ENCODE results near the gene PEPD.

The PEPD gene

DNA sequence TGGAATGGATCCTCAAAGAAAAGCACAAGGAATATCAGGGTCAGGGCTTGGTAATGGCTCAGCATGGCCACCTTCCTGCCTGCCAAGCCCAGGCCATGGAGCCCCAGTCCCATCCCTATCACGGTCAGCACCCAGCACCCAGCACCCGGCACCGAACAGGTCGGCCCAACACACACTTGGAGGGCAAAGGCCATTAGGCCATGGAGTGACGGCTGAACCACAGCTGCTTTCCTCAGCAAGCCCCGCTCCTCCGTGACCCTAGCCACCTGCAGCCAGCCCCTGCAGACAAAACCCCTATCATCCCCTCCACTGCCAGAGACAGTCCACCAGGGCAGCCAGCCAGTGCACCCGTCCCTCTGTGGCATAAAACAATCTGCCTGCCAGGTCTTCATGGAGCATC, 20.6 kb downstream of the PEPD start:
- no peak overlapping the region for H3K4me3 ChIP-seq (ENCODE audit: low read length)
- DNase-seq (ENCODE audit: low read depth) = no peak
- TF ChIP-seq, protein P1, sequence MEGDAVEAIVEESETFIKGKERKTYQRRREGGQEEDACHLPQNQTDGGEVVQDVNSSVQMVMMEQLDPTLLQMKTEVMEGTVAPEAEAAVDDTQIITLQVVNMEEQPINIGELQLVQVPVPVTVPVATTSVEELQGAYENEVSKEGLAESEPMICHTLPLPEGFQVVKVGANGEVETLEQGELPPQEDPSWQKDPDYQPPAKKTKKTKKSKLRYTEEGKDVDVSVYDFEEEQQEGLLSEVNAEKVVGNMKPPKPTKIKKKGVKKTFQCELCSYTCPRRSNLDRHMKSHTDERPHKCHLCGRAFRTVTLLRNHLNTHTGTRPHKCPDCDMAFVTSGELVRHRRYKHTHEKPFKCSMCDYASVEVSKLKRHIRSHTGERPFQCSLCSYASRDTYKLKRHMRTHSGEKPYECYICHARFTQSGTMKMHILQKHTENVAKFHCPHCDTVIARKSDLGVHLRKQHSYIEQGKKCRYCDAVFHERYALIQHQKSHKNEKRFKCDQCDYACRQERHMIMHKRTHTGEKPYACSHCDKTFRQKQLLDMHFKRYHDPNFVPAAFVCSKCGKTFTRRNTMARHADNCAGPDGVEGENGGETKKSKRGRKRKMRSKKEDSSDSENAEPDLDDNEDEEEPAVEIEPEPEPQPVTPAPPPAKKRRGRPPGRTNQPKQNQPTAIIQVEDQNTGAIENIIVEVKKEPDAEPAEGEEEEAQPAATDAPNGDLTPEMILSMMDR (IDR thresholded peaks at IDR 0.05; ENCODE audit: insufficient read depth, low read depth, low read length, missing control alignments) = no peak

DNA sequence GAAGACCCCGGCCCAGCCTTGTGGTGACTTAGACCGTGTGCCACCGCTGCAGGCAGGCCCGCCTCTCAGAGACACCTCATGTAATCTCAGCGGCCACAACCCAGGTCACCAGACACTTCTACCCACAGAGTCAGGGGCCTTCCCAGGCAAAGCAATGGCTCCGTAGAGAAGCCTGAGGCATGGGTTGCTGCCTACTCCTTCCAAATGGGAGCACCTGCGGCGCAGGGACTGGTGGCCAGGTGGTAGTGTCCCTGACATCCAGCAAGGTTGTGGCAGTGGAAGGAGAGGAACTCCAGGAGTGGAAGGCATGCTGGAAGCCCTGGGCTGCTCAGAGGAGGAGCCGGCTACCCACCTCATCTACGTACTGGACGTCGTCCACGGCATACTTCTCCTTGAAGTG, 21.0 kb downstream of the PEPD start:
- TF ChIP-seq, protein P1 (IDR thresholded peaks at IDR 0.05; ENCODE audit: insufficient read depth, low read depth, low read length, missing control alignments) = no peak
- DNase-seq (ENCODE audit: low read depth) = no peak
- H3K4me3 ChIP-seq (ENCODE audit: low read length) = no peak overlapping the region

DNA sequence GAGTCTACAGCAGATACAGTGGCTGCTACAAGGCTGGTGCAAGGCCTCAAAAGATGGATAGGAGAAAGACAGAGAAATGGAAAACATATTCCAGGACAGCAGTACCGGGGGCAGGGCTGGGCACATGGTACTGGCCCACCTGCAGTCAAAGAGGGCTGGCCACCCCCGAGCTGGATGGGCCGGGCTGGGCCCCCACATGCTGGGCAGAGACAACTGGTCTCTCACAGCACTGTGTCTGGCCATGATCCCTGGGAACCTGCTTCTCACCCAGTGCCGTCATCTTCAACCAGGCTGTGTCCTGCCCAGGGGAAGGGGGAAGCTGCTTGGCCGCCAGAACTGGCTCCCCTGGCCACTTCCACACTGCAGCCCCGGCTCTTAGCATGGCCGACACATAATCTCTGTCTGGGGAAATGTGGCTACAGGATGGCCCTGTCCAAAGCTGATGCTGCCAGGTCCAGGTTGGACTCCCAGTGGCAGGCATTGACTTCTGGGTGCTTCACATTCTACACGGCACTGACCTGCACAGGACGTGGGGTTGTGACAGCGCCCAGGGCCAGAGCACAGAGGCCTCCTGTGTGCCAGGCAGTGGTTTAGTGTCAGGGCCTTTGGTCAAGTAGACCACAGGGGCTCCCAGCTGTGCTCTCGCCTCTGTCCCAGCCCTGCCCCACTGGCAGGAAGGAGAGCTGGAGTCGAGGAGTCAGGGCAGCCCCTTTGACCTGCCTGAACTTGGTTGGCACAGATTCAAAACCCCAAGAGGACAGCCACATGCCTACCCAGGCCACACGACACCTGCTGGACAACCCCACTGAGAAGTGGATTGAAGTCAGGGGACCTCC, 21.7 kb downstream of the PEPD start:
- no peak for DNase-seq (ENCODE audit: low read depth)
- TF ChIP-seq, protein P1 (IDR thresholded peaks at IDR 0.05; ENCODE audit: insufficient read depth, low read depth, low read length, missing control alignments) = no peak
- H3K4me3 ChIP-seq (ENCODE audit: low read length) = no peak overlapping the region

DNA sequence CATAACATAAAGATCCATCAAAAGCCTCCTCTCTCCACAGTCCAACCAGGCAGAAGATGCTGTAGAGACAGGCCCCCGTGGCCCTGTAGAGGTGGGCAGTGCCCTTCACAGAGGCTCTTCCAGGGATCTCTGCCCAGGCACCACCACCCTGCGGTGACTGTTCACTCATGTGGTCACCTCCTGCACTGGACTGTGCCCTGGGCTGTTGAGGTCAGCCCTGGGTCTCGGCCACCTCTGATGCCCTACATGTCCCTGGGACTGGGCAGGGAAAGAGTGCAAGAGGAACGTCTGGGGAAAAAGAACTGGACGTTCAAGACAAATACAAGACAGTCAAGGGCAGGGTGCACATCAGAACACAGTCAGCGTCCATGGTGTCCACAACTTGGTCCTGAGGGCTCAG, 22.3 kb downstream of the PEPD start:
- TF ChIP-seq, protein P1 (IDR thresholded peaks at IDR 0.05; ENCODE audit: insufficient read depth, low read depth, low read length, missing control alignments) = no peak
- no peak for DNase-seq (ENCODE audit: low read depth)
- no peak overlapping the region for H3K4me3 ChIP-seq (ENCODE audit: low read length)

DNA sequence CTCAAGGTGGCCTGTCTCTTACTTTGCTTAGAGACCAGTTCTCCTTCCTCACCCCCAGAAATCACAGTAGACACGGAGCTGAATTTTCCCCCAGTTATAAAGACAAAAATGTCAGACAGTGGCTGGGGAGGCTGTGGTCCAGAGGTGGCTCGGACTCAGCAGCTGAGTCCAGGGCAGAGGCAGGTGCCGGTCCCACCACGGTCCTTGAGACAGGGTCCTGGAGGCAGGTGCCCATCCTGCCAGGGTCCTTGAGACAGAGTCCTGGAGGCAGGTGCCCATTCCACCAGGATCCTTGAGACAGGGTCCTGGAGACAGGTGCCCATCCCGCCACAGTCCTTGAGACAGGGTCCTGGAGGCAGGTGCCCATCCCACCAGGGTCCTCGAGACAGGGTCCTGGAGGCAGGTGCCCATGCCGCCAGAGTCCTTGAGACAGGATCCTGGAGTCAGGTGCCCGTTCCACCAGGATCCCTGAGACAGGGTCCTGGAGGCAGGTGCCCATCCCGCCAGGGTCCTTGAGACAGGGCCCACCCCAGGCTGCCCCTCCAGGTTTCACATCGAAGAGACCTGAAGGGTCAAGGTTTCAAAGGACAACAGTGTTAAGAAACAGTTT, 23.1 kb downstream of the PEPD start:
- TF ChIP-seq, protein P1 (IDR thresholded peaks at IDR 0.05; ENCODE audit: insufficient read depth, low read depth, low read length, missing control alignments) = no peak
- no peak for DNase-seq (ENCODE audit: low read depth)
- no peak overlapping the region for H3K4me3 ChIP-seq (ENCODE audit: low read length)

DNA sequence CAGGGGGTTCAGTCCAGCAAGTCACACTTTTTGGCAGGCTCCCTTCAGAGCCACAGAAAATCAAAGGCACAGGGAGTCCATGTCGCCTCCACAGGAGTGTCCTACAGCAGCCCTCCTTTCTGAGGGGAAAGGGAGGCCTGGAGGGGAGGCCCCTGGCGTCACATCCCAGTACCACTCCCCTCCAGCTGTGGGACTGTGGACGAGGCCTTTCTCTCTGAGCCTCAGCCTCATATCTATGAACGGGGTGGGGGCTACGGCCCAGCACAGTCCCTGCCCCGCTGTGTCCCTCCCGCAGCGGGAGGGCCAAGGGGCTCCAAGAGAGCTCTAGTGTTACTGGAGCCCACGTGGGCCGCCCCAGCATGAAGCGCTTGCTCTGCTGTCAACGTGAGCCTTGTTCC, 23.8 kb downstream of the PEPD start:
- no peak for DNase-seq (ENCODE audit: low read depth)
- TF ChIP-seq, protein P1 (IDR thresholded peaks at IDR 0.05; ENCODE audit: insufficient read depth, low read depth, low read length, missing control alignments) = no peak
- no peak overlapping the region for H3K4me3 ChIP-seq (ENCODE audit: low read length)
